Activated CD4-positive, alpha-beta T cell treated with anti-CD3 and anti-CD28 coated beads, Interleukin-2, Interleukin-4, amounts not matched to agents 100 ng/mL and 50 ng/mL, durations not matched to agents 16 hours and 8 hours (primary cell): Measurements from ENCODE around the gene COL7A1.

Experiments used
- DNase-seq: peaks from one replicate; pipeline ENCODE4 v3.0.0-alpha.2; 2020; ENCODE audit warnings: low spot score

Gene COL7A1

GRCh38 chr3:48595075-48595525, at the start of gene COL7A1:
COL7A1 (minus strand) TSS chr3:48595329; CDS start chr3:48595159, 170 bp downstream.
- no peak for DNase-seq

GRCh38 chr3:48642605-48643004, 47.5 kb upstream of the COL7A1 start:
- no peak for DNase-seq

- no peak for DNase-seq
Observed at GRCh38 chr3:48641396-48641795, 46.3 kb upstream of the COL7A1 start.

- no peak for DNase-seq
Observed at GRCh38 chr3:48639944-48640606, 44.9 kb upstream of the COL7A1 start.

GRCh38 chr3:48637305-48637704, 42.2 kb upstream of the COL7A1 start:
- no peak for DNase-seq

- DNase-seq: no peak
Observed at GRCh38 chr3:48636149-48636655, 41.1 kb upstream of the COL7A1 start.

- peak; percentile 96 for DNase-seq
Observed at GRCh38 chr3:48635222-48636021, 40.3 kb upstream of the COL7A1 start, which contains the start of gene SLC26A6. SLC26A6 (minus strand) TSS chr3:48635461; CDS start chr3:48635393, 68 bp downstream.

GRCh38 chr3:48634661-48635221, 39.6 kb upstream of the COL7A1 start:
- peak; percentile 54 for DNase-seq

GRCh38 chr3:48633743-48634142, 38.6 kb upstream of the COL7A1 start:
- DNase-seq: no peak

- no peak for DNase-seq
Observed at GRCh38 chr3:48633256-48633655, 38.1 kb upstream of the COL7A1 start.

- DNase-seq: no peak
Observed at GRCh38 chr3:48631516-48632448, 36.7 kb upstream of the COL7A1 start.

- no peak for DNase-seq
Observed at GRCh38 chr3:48630833-48631232, 35.7 kb upstream of the COL7A1 start.

GRCh38 chr3:48630407-48630806, 35.3 kb upstream of the COL7A1 start:
- no peak for DNase-seq

GRCh38 chr3:48629894-48630293, 34.8 kb upstream of the COL7A1 start:
- no peak for DNase-seq

GRCh38 chr3:48628277-48629017, 33.3 kb upstream of the COL7A1 start:
- DNase-seq: no peak

- DNase-seq: no peak
Observed at GRCh38 chr3:48625600-48625999, 30.5 kb upstream of the COL7A1 start.

- no peak for DNase-seq
Observed at GRCh38 chr3:48624767-48625166, 29.6 kb upstream of the COL7A1 start.

- DNase-seq: no peak
Observed at GRCh38 chr3:48623851-48624547, 28.9 kb upstream of the COL7A1 start.

- DNase-seq: no peak
Observed at GRCh38 chr3:48621461-48621869, 26.3 kb upstream of the COL7A1 start, which contains the start of gene TMEM89. TMEM89 (minus strand) TSS chr3:48621769; CDS start chr3:48621756, 13 bp downstream.
